ENCODE data around the gene LRIG2. TPM values are rescaled to one million over a fixed set of nuclear protein-coding genes. Genes with fewer than 3 reads are reported as not detected.

LRIG2 gene
- total RNA-seq, 1 experiment from 2014 or later: 10.7 TPM

GRCh38 chr1:113091988-113092594, 19.1 kb downstream of the LRIG2 start:
- no TSS peak for BruUV-seq (replicated peaks)
- Mint-ChIP-seq H3K36me3 (ENCODE audit: insufficient read depth, unreplicated experiment) (peaks cover 15% of the 10 kb centered on the region), H3K4me1 (ENCODE audit: low read depth, unreplicated experiment) (no peaks in the 10 kb centered on the region), H3K4me3 (ENCODE audit: unreplicated experiment) (no peak overlapping the region), H3K27ac (ENCODE audit: unreplicated experiment) (no peak overlapping the region), H3K27me3 (ENCODE audit: insufficient read depth, unreplicated experiment) (no peaks in the 10 kb centered on the region), H3K9me3 (ENCODE audit: unreplicated experiment) (no peaks in the 10 kb centered on the region)
- no peaks in the 10 kb centered on the region for H3K36me3 ChIP-seq (ENCODE audit: control insufficient read depth, insufficient read depth, low read length)
- intact Hi-C loops (cut with micrococcal nuclease; ENCODE audit: unreplicated experiment): no loop called here
- TF ChIP-seq CTCF (IDR thresholded peaks at IDR 0.05; ENCODE audit: insufficient read depth in 1 of 2, low read depth in 1 of 2, low read length in 1 of 2, severe bottlenecking in 1 of 2, unreplicated experiment in 1 of 2): no peak
- H3K27me3 ChIP-seq (replicated peaks; ENCODE audit: control insufficient read depth, insufficient read depth, low read length): no peaks in the 10 kb centered on the region
- H3K9me3 ChIP-seq: no peaks in the 10 kb centered on the region
- ChIA-PET POLR2A (interaction anchor here (0.5 kb wide), 1 partner anchor 667 kb away, joined by 4 read pairs; the partner anchor contains the start of gene PHTF1), CTCF (interaction anchor here (2.2 kb wide), 1 partner anchor 20 kb away, joined by 7 read pairs; no protein-coding TSS in a partner anchor)
- no peak overlapping the region for H3K4me3 ChIP-seq (ENCODE audit: low read depth, low read length)
- no peaks in the 10 kb centered on the region; the same call in 1 of the 2 replicates for H3K4me1 ChIP-seq
- no peak for DNase-seq

GRCh38 chr1:113094506-113094905, 21.5 kb downstream of the LRIG2 start:
- Mint-ChIP-seq H3K27ac (ENCODE audit: unreplicated experiment) (no peak overlapping the region), H3K4me3 (ENCODE audit: unreplicated experiment) (no peak overlapping the region), H3K27me3 (ENCODE audit: insufficient read depth, unreplicated experiment) (no peaks in the 10 kb centered on the region), H3K36me3 (ENCODE audit: insufficient read depth, unreplicated experiment) (peaks cover 20% of the 10 kb centered on the region), H3K4me1 (ENCODE audit: low read depth, unreplicated experiment) (no peaks in the 10 kb centered on the region), H3K9me3 (ENCODE audit: unreplicated experiment) (no peaks in the 10 kb centered on the region)
- intact Hi-C loops (cut with micrococcal nuclease; ENCODE audit: unreplicated experiment): no loop called here
- Histone ChIP-seq H3K4me1 (no peaks in the 10 kb centered on the region; the same call in 1 of the 2 replicates), H3K9me3 (no peaks in the 10 kb centered on the region), H3K27me3 (replicated peaks; ENCODE audit: control insufficient read depth, insufficient read depth, low read length) (no peaks in the 10 kb centered on the region), H3K4me3 (ENCODE audit: low read depth, low read length) (no peak overlapping the region), H3K36me3 (ENCODE audit: control insufficient read depth, insufficient read depth, low read length) (no peaks in the 10 kb centered on the region)
- ChIA-PET CTCF (no interaction called here), POLR2A (no interaction called here)
- BruUV-seq (replicated peaks): no TSS peak
- no peak for DNase-seq
- no peak for TF ChIP-seq CTCF (IDR thresholded peaks at IDR 0.05; ENCODE audit: insufficient read depth in 1 of 2, low read depth in 1 of 2, low read length in 1 of 2, severe bottlenecking in 1 of 2, unreplicated experiment in 1 of 2)

GRCh38 chr1:113095790-113096455, 22.9 kb downstream of the LRIG2 start:
- H3K36me3 Mint-ChIP-seq (ENCODE audit: insufficient read depth, unreplicated experiment): peaks cover 21% of the 10 kb centered on the region
- DNase-seq: no peak
- no peaks in the 10 kb centered on the region for H3K9me3 ChIP-seq
- no peak overlapping the region for H3K4me3 ChIP-seq (ENCODE audit: low read depth, low read length)
- H3K27me3 ChIP-seq (replicated peaks; ENCODE audit: control insufficient read depth, insufficient read depth, low read length): no peaks in the 10 kb centered on the region
- no peaks in the 10 kb centered on the region; the same call in 1 of the 2 replicates for H3K4me1 ChIP-seq
- H3K9me3 Mint-ChIP-seq (ENCODE audit: unreplicated experiment): no peaks in the 10 kb centered on the region
- ChIA-PET CTCF (no interaction called here), POLR2A (no interaction called here)
- H3K36me3 ChIP-seq (ENCODE audit: control insufficient read depth, insufficient read depth, low read length): no peaks in the 10 kb centered on the region
- TF ChIP-seq CTCF (IDR thresholded peaks at IDR 0.05; ENCODE audit: insufficient read depth in 1 of 2, low read depth in 1 of 2, low read length in 1 of 2, severe bottlenecking in 1 of 2, unreplicated experiment in 1 of 2): no peak
- BruUV-seq (replicated peaks): no TSS peak
- H3K4me1 Mint-ChIP-seq (ENCODE audit: low read depth, unreplicated experiment): no peaks in the 10 kb centered on the region
- no peak overlapping the region for H3K4me3 Mint-ChIP-seq (ENCODE audit: unreplicated experiment)
- H3K27ac Mint-ChIP-seq (ENCODE audit: unreplicated experiment): no peak overlapping the region
- intact Hi-C loops (cut with micrococcal nuclease; ENCODE audit: unreplicated experiment): no loop called here
- H3K27me3 Mint-ChIP-seq (ENCODE audit: insufficient read depth, unreplicated experiment): no peaks in the 10 kb centered on the region
